IPS-18a (cell line): ENCODE measurements around the gene TWF1.
A peak's percentile ranks its signal among the peaks of the same experiment; 100 is the strongest.
"Not testable (repeated sequence)": the region's sequence is repeated elsewhere in the genome, so short reads cannot be mapped to it uniquely, and the experiment has no call there.

ENCODE experiments used
- H3K27ac ChIP-seq: one replicate; pipeline ENCODE4 v1.5.1; 2013; ENCODE audit warnings: low read length
- H3K27me3 ChIP-seq: one replicate; pipeline ENCODE4 v1.6.1; 2013; ENCODE audit warnings: mild to moderate bottlenecking, low read length; ENCODE audit not compliant: control insufficient read depth, insufficient read depth
- H3K36me3 ChIP-seq: one replicate; pipeline ENCODE4 v1.6.1; 2013; ENCODE audit warnings: low read depth, low read length; ENCODE audit not compliant: control insufficient read depth
- H3K4me1 ChIP-seq: one replicate; pipeline ENCODE4 v1.6.1; 2013; ENCODE audit warnings: low read depth, low read length; ENCODE audit not compliant: control insufficient read depth
- H3K4me3 ChIP-seq: one replicate; pipeline ENCODE4 v1.5.1; 2013; ENCODE audit warnings: low read length
- H3K9ac ChIP-seq: one replicate; pipeline ENCODE4 v1.6.1; 2013; ENCODE audit warnings: mild to moderate bottlenecking, low read length, moderate library complexity
- H3K9me3 ChIP-seq: one replicate; pipeline ENCODE4 v1.6.1; 2013; ENCODE audit warnings: low read depth, low read length; ENCODE audit not compliant: control insufficient read depth

Gene TWF1

GRCh38 chr12:43758728-43759563 lies 47.2 kb downstream of the TWF1 start, which contains the start of the genes IRAK4 and PUS7L:
Gene IRAK4 (plus strand): TSS chr12:43758951. CDS start chr12:43768112, 9,161 bp downstream.
Gene PUS7L (minus strand): TSS chr12:43758790. CDS start chr12:43755245, 3,545 bp downstream.
- H3K36me3 ChIP-seq: peaks cover 12% of the 10 kb centered on the region
- H3K27ac ChIP-seq: no peak within 1 kb of the TSS
- no peaks in the 10 kb centered on the region for H3K27me3 ChIP-seq
- peak within 1 kb of the TSS; percentile 77 for H3K9ac ChIP-seq
- peak within 1 kb of the TSS; percentile 76 for H3K4me3 ChIP-seq
- H3K4me1 ChIP-seq: peaks cover 18% of the 10 kb centered on the region
- no peaks in the 10 kb centered on the region for H3K9me3 ChIP-seq

- H3K27me3 ChIP-seq: no peaks in the 10 kb centered on the region
- no peaks in the 10 kb centered on the region for H3K9me3 ChIP-seq
- peaks cover 17% of the 10 kb centered on the region for H3K36me3 ChIP-seq
- H3K4me1 ChIP-seq: peaks cover 18% of the 10 kb centered on the region
- H3K27ac ChIP-seq: no peak overlapping the region
- peak overlapping the region; percentile 76 for H3K4me3 ChIP-seq
- peak overlapping the region; percentile 77 for H3K9ac ChIP-seq
Measured at GRCh38 chr12:43758247-43758727, 47.8 kb downstream of the TWF1 start.

- H3K9me3 ChIP-seq: no peaks in the 10 kb centered on the region
- H3K27ac ChIP-seq: no peak overlapping the region
- H3K27me3 ChIP-seq: no peaks in the 10 kb centered on the region
- H3K36me3 ChIP-seq: peaks cover 17% of the 10 kb centered on the region
- no peak overlapping the region for H3K9ac ChIP-seq
- H3K4me1 ChIP-seq: peaks cover 6% of the 10 kb centered on the region
- H3K4me3 ChIP-seq: no peak overlapping the region
Measured at GRCh38 chr12:43754015-43754414, 52.1 kb downstream of the TWF1 start.

- not testable (repeated sequence) for H3K9ac ChIP-seq, H3K4me3 ChIP-seq, H3K4me1 ChIP-seq, H3K27me3 ChIP-seq, H3K27ac ChIP-seq, H3K9me3 ChIP-seq
- peaks cover 17% of the 10 kb centered on the region for H3K36me3 ChIP-seq
Measured at GRCh38 chr12:43751360-43751759, 54.8 kb downstream of the TWF1 start.

- Histone ChIP-seq H3K27ac (no peak overlapping the region), H3K4me3 (no peak overlapping the region), H3K36me3 (peaks cover 17% of the 10 kb centered on the region), H3K9me3 (no peaks in the 10 kb centered on the region), H3K4me1 (no peaks in the 10 kb centered on the region), H3K9ac (no peak overlapping the region), H3K27me3 (no peaks in the 10 kb centered on the region)
Measured at GRCh38 chr12:43750814-43751213, 55.3 kb downstream of the TWF1 start.

GRCh38 chr12:43749016-43749415 lies 57.1 kb downstream of the TWF1 start:
- no peaks in the 10 kb centered on the region for H3K27me3 ChIP-seq
- H3K4me3 ChIP-seq: no peak overlapping the region
- peaks cover 9% of the 10 kb centered on the region for H3K36me3 ChIP-seq
- H3K9me3 ChIP-seq: no peaks in the 10 kb centered on the region
- no peak overlapping the region for H3K9ac ChIP-seq
- no peak overlapping the region for H3K27ac ChIP-seq
- H3K4me1 ChIP-seq: no peaks in the 10 kb centered on the region

GRCh38 chr12:43744826-43745225 lies 61.3 kb downstream of the TWF1 start:
- Histone ChIP-seq H3K4me1 (no peaks in the 10 kb centered on the region), H3K9ac (no peak overlapping the region), H3K27me3 (no peaks in the 10 kb centered on the region), H3K36me3 (peaks cover 10% of the 10 kb centered on the region), H3K4me3 (no peak overlapping the region), H3K27ac (no peak overlapping the region), H3K9me3 (no peaks in the 10 kb centered on the region)
